HepG2 (cell line): Measurements from ENCODE around the gene KRCC1. TPM values are rescaled to one million over a fixed set of nuclear protein-coding genes. Genes with fewer than 3 reads are reported as not detected.

Experiments used
- ATF4 ChIP-seq, 2 experiments: fragments of 450-650 bp in 1 of 2; sonication (generic) in 1 of 2; formaldehyde crosslinking; IDR thresholded peaks; 2 replicates each; pipeline versions ENCODE4 v1.5.0 to v1.8.0; 2020 to 2022; ENCODE audit warnings: mild to moderate bottlenecking in 1 of 2, missing genetic modification reagents in 1 of 2
- DNMT3B ChIP-seq: conservative IDR thresholded peaks from 2 replicates; pipeline ENCODE4 v1.6.1; 2016; ENCODE audit warnings: missing biosample characterization, control low read depth
- HIVEP1 ChIP-seq: sonication (generic); formaldehyde crosslinking; IDR thresholded peaks from 2 replicates; pipeline ENCODE4 v1.4.0; 2020; ENCODE audit warnings: mild to moderate bottlenecking, missing genetic modification reagents
- MED1 ChIP-seq: sonication (generic); formaldehyde crosslinking; IDR thresholded peaks from 2 replicates; pipeline ENCODE4 v1.4.0; 2020; ENCODE audit warnings: missing genetic modification reagents
- PHF8 ChIP-seq: sonication (generic); formaldehyde crosslinking; IDR thresholded peaks from 2 replicates; pipeline ENCODE4 v1.5.0; 2020; ENCODE audit warnings: missing genetic modification reagents
- THAP8 ChIP-seq: sonication (generic); formaldehyde crosslinking; IDR thresholded peaks from 2 replicates; pipeline ENCODE4 v1.5.1; 2020; ENCODE audit warnings: missing genetic modification reagents, mild to moderate bottlenecking, borderline replicate concordance
- ZBTB7B ChIP-seq: sonication (generic); formaldehyde crosslinking; IDR thresholded peaks from 2 replicates; pipeline ENCODE4 v1.4.0; 2020; ENCODE audit warnings: missing genetic modification reagents
- ZFP82 ChIP-seq: sonication (generic); formaldehyde crosslinking; IDR thresholded peaks from 2 replicates; pipeline ENCODE4 v1.5.1; 2020; ENCODE audit warnings: mild to moderate bottlenecking, missing genetic modification reagents, borderline replicate concordance
- ZNF280D ChIP-seq: sonication (generic); formaldehyde crosslinking; IDR thresholded peaks from 2 replicates; pipeline ENCODE4 v1.5.1; 2020; ENCODE audit warnings: mild to moderate bottlenecking, missing genetic modification reagents
- ZNF790 ChIP-seq: sonication (generic); formaldehyde crosslinking; IDR thresholded peaks from 2 replicates; pipeline ENCODE4 v1.8.0; 2022; ENCODE audit warnings: missing genetic modification reagents, mild to moderate bottlenecking, borderline replicate concordance
- ZSCAN25 ChIP-seq: sonication (generic); formaldehyde crosslinking; IDR thresholded peaks from 2 replicates; pipeline ENCODE4 v1.8.0; 2022; ENCODE audit warnings: mild to moderate bottlenecking, missing genetic modification reagents
- polyA plus RNA-seq, 8 experiments: library from polyadenylated mRNA; depleted of rRNA in 3 of 8; stranded (reverse) in 7 of 8; unstranded in 1 of 8; fragments of >200 nt; fragmentation: Illumina TruSeq in 4 of 8; extraction: Trizol in 4 of 8; gene quantifications; 2 replicates each; pipeline versions ENCODE4 v1.2.1 to v1.2.3, GENCODE V29; 2011 to 2016; ENCODE audit warnings: low read depth in 4 of 8, missing spikeins in 1 of 8, mixed read lengths in 1 of 8; ENCODE audit not compliant: insufficient read depth in 1 of 8
- total RNA-seq, 5 experiments: library from RNA; depleted of rRNA; stranded (reverse); fragments of >200 nt; fragmentation: Illumina TruSeq; extraction: Trizol; gene quantifications; 2 replicates each; pipeline ENCODE4 v1.2.3, GENCODE V29; 2016; ENCODE audit warnings: low read depth in 1 of 5
- TF ChIP-seq, protein P1 (sequence below): sonication (generic); formaldehyde crosslinking; IDR thresholded peaks from 2 replicates; pipeline ENCODE4 v1.5.1; 2020; ENCODE audit warnings: missing genetic modification reagents, mild to moderate bottlenecking, borderline replicate concordance
- TF ChIP-seq, protein P2 (sequence below): sonication (generic); formaldehyde crosslinking; IDR thresholded peaks from 2 replicates; pipeline ENCODE4 v1.4.0; 2020; ENCODE audit warnings: missing genetic modification reagents, borderline replicate concordance

KRCC1 gene
- total and polyA plus RNA-seq, 2 of the 13 experiments (the other 11 are each of a cell fraction or from before 2014, with no cell fraction given): 6.5 to 7.7 TPM

DNA sequence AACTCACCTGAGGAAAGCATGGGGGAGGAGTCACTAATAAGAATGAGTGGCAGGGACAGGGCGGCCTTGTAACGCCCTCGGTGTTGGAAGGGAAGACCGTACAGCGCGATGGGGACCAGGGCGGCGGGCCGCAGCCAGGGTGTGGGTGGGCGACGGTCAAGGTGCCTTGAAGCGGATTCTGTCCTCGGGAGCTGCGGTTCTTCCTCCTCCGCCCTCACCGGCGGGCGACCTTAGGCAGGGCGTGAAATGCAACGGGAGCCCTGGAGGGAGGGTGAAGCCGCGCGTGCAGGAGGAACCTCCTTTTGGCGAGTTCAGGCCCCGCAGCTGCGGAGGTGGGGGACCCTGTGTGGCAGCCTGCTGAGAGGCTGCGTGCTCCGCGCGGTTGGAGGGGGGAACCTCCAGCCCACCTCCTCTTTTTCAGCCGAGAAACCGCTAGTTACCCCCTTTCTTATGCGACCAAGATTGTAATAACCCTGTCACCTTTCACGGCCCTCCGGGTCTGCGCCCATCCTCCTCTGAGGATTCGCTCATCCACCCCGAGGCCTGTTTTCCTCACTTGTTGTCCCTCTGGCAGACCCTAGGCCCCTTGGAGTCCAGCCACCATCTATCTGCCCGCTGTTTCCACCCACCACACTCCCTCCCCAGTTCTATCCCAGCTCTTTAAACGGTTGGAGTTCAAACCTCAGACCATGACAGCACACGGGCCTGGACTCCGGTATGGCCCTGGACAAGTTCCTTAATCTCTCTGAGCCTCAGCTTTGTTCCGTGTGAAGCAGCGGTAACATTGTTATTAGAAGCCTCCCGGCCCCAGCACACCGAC, 38.4 kb downstream of the KRCC1 start (continued):
- TF ChIP-seq ATF4 (CRISPR knock-in tag; IDR thresholded peaks at IDR 0.05) (no peak), ZFP82 (CRISPR knock-in tag) (0 out of 2 replicates have a peak, but pooled peaks have one; percentile 9), MED1 (CRISPR knock-in tag) (no peak), PHF8 (CRISPR knock-in tag) (peak; percentile 76), ZNF280D (CRISPR knock-in tag) (peak; percentile 68; the same call in 1 of the 2 replicates), HIVEP1 (CRISPR knock-in tag) (0 out of 2 replicates have a peak, but pooled peaks have one; percentile 29), ZNF790 (CRISPR knock-in tag) (peak; percentile 68; the same call in 1 of the 2 replicates), ZBTB7B (CRISPR knock-in tag) (0 out of 2 replicates have a peak, but pooled peaks have one; percentile 14), ZSCAN25 (CRISPR knock-in tag) (0 out of 2 replicates have a peak, but pooled peaks have one; percentile 10), THAP8 (no peak), DNMT3B (CRISPR knock-in tag) (no peak)
- TF ChIP-seq, protein P1, sequence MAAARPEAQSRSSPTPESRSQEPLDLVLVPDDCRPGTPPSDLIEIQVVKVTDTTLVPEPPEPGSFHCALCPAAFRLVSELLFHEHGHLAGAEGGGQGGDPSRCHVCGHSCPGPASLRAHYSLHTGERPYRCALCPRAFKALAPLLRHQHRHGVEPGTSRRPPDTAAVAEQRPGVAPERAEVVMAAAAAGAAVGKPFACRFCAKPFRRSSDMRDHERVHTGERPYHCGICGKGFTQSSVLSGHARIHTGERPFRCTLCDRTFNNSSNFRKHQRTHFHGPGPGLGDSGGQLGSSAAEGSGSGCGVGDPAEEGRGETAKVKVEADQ (CRISPR knock-in tag): no peak
- TF ChIP-seq, protein P2, sequence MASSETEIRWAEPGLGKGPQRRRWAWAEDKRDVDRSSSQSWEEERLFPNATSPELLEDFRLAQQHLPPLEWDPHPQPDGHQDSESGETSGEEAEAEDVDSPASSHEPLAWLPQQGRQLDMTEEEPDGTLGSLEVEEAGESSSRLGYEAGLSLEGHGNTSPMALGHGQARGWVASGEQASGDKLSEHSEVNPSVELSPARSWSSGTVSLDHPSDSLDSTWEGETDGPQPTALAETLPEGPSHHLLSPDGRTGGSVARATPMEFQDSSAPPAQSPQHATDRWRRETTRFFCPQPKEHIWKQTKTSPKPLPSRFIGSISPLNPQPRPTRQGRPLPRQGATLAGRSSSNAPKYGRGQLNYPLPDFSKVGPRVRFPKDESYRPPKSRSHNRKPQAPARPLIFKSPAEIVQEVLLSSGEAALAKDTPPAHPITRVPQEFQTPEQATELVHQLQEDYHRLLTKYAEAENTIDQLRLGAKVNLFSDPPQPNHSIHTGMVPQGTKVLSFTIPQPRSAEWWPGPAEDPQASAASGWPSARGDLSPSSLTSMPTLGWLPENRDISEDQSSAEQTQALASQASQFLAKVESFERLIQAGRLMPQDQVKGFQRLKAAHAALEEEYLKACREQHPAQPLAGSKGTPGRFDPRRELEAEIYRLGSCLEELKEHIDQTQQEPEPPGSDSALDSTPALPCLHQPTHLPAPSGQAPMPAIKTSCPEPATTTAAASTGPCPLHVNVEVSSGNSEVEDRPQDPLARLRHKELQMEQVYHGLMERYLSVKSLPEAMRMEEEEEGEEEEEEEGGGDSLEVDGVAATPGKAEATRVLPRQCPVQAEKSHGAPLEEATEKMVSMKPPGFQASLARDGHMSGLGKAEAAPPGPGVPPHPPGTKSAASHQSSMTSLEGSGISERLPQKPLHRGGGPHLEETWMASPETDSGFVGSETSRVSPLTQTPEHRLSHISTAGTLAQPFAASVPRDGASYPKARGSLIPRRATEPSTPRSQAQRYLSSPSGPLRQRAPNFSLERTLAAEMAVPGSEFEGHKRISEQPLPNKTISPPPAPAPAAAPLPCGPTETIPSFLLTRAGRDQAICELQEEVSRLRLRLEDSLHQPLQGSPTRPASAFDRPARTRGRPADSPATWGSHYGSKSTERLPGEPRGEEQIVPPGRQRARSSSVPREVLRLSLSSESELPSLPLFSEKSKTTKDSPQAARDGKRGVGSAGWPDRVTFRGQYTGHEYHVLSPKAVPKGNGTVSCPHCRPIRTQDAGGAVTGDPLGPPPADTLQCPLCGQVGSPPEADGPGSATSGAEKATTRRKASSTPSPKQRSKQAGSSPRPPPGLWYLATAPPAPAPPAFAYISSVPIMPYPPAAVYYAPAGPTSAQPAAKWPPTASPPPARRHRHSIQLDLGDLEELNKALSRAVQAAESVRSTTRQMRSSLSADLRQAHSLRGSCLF: no peak
